ENCODE data around the gene TRIM71.
"Not testable (repeated sequence)": the region's sequence is repeated elsewhere in the genome, so short reads cannot be mapped to it uniquely, and the experiment has no call there.

GRCh38 chr3:32931273-32931672 lies 113.5 kb downstream of the TRIM71 start:
- TF ChIP-seq CTCF (IDR thresholded peaks at IDR 0.05; ENCODE audit: low read length); EZH2 (IDR thresholded peaks at IDR 0.05; ENCODE audit: borderline replicate concordance, low read length): not testable (repeated sequence)
